ENCODE results near the gene SUPT5H. TPM values are rescaled to one million over a fixed set of nuclear protein-coding genes. Genes with fewer than 3 reads are reported as not detected.

The SUPT5H gene
- total RNA-seq, result 59.5 TPM

DNA sequence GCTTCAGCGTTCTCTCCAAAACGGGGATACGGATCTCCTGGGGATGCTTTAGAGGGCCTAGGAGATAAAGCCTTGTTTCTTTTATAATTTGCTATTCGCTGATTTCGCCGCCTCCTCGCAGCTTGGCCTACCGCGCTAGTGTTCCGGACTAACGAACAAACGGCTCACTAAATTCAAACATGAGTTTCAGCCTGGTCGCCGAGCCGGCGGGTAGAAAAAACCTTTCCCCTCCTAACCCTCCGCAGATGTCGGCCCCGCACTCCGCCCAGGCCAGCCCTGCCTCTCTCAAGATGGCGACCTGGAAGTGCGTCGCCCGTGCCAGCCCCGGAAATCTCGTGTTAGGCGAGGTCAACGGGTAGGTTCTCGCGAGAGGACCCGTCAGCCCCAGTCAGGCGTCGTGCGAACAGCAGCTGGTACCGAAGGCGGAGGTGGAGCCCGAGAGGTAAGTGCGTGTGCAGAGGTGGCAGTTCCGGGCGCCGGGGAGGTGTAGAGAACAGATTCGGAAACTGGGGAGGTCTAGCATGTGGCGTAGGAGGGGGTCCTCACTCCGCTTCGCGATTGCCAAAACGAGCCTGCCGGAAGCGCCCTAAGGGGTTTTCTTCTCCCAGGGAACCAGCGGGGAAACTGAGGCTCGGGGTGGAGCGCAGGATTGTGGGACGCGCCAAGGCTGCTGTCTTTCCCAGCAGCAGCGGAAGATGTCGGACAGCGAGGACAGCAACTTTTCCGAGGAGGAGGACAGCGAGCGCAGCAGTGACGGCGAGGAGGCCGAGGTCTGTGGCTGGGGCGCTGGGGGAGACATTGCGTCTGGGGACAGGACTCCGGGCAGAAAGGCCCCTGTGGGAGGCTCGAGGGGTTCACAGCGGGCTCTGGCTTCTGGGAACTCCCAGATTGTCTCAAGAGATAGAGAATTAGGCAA is at the start of gene SUPT5H:
SUPT5H (plus strand) TSS at position 387 of the 916 bp plus-strand sequence; CDS start at position 696, 309 bp downstream.
- peak; percentile 81 to 98 for DNase-seq (ENCODE audit: low spot score in 2 of 2)
- no peak for FAIRE-seq

DNA sequence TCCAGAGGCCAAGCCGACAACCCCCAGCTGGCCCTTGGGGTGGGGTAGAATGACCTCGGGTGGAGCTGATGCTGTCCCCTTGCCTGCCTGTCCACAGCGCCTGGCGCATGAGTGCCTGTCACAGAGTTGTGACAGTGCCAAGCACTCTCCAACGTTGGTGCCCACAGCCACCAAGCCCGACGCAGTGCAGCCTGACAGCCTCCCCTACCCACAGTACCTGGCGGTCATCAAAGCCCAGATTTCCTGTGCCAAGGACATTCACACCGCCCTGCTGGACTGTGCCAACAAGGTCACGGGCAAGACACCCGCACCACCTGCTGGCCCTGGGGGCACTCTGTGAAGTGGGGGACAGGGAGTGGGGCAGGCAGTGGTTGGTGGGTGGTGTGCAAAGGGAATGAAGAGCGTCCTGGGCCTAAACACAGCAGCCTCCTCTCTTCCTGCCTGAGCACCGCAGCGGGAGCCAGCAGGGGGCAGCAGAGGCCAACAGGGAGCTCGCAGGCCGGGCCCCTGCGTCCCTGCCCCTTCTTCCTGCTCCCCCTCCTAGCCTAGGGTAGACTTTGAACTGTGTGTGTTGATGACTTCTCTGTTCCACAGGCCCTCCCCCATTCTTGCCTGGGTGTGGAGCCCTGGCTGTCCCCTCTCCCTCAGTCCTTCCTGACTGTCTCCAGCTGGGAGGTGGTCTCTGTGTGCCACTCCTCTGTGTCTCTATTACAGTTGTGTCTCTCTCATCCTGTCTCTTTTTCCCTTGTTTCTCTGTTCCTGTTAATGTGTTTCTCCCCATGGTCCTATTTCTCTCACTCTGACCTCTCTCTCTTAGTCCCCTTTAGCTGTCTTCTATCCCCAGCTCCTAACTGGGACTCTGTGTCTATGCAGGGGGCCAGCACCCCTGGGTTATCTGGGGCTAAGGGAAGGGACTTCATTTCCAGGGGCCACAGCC is 47.8 kb upstream of the SUPT5H start:
- DNase-seq (ENCODE audit: low spot score in 2 of 2) (peak; percentile 72 to 88), FAIRE-seq (no peak)

DNA sequence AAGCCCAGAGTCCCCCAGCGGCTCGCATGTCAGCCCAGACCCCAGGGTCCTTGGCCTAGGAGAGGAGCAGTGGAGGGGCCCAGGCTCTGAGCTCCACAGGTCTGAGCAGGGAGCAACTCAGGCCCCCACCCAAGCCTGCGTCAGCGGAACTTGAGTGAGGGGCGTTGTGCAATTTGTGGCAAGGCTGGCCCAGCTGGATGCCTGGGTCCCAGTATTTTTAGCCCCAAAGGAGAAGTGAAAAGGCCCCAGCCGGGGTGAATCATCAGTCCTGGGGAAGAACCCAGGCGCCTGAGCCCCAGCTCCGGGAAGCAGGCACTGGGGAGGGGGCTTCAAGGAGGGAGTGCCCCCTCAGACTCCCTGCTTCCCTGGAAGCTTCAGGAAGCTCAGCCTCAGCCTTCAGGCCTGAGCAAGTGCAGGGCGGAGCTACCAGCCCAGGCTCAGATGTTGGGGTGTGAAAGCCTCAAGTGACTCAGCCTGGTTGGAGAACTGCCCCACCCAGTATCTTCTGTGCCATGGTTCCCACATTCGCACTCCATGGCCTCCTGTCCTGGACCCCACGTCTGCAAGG is 47.0 kb upstream of the SUPT5H start:
- DNase-seq (ENCODE audit: low spot score in 2 of 2) (no peak), FAIRE-seq (no peak)

DNA sequence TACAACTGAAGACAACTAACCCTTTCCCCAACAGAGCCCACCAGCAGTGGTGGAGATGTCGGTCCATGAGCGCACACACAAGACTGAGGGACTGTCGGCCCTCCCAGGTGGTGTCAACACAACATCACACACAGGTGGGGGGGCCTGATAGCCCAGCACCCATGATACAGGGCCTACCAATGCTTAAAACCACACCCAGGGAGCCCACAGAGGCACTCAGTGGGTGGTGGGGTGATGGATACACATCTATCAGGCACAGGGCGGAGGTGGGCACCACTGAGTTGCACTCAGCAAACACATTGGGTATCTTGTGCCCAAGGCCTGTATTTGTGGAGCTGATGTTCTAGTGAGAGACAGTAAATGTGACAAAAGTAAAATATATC is 45.7 kb upstream of the SUPT5H start:
- FAIRE-seq, result no peak
- no peak for DNase-seq (ENCODE audit: low spot score in 2 of 2)

DNA sequence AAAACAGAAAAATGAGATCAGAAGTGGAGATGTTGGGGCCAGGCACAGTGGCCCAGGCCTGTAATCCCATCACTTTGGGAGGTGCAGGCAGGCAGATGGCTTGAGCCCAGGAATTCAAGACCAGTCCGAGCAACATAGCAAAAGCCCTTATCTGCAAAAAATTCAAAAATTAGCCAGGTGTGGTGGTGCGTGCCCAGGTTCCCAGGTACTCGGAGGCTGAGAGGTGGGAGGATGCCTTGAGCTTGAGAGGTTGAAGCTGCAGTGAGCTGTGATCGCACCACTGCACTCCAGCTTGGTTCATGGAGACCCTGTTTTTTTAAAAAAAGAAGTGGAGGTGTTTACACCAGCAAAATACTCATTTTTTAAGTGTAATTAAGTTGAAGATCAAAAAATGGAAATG is 45.3 kb upstream of the SUPT5H start:
- DNase-seq (ENCODE audit: low spot score in 2 of 2) (no peak), FAIRE-seq (no peak)

DNA sequence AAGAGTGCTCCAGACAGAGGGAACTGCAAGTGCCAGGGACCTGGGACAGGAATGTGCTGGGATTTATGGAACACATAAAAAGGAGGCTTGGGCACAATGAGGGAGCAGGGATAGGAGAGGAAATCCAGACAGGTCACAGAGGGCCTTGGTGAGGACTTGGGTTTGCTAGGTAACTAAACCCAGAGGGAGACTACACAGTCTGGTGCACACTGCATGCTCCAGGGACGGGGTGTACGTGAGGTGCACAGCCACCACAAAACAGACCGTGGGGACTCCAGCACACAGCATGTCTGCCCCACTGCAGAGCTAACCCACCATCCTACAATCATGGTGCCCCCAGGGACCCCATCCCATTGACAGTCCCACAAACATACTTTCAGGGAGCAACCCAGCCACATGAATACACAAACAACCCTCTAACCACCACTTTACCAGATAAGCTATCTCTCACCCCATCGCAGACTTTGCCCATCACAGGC is 44.3 kb upstream of the SUPT5H start:
- no peak for DNase-seq (ENCODE audit: low spot score in 2 of 2)
- no peak for FAIRE-seq

DNA sequence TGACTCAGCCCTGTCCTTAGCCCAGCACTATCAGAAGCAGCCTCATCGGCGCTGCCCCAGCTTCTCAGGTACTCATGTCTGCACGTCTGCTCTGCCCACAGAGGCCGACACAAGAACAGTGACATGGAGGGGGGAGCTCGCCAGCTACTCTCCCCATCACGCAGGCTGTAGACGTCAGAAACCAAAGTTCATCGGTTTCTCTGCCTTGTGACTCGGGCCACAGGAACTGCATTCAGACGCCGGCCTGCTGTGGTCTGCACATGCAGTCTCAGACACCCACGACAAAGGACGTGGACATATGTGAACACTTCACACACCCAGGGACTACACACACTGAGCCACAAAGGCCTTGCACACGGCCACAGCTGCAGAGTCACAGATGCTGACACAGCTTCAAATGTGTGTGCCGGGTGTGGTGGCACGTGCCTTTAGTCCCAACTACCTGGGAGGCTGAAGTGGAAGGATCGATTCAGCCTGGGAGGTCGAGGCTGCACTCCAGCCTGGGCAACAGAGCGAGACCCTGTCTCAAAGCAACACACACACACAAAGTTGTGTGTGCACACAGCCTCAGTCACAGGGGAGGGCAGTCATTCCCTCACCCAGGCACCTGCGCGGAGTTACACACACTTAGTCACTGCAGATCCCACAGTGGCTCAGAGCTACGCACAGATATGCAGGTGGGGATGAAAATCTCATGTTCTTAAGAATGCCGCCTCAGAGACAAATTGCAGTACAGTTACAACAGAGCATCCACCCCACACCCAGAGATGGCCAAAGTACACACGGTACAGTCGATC is 43.6 kb upstream of the SUPT5H start:
- no peak for DNase-seq (ENCODE audit: low spot score in 2 of 2)

DNA sequence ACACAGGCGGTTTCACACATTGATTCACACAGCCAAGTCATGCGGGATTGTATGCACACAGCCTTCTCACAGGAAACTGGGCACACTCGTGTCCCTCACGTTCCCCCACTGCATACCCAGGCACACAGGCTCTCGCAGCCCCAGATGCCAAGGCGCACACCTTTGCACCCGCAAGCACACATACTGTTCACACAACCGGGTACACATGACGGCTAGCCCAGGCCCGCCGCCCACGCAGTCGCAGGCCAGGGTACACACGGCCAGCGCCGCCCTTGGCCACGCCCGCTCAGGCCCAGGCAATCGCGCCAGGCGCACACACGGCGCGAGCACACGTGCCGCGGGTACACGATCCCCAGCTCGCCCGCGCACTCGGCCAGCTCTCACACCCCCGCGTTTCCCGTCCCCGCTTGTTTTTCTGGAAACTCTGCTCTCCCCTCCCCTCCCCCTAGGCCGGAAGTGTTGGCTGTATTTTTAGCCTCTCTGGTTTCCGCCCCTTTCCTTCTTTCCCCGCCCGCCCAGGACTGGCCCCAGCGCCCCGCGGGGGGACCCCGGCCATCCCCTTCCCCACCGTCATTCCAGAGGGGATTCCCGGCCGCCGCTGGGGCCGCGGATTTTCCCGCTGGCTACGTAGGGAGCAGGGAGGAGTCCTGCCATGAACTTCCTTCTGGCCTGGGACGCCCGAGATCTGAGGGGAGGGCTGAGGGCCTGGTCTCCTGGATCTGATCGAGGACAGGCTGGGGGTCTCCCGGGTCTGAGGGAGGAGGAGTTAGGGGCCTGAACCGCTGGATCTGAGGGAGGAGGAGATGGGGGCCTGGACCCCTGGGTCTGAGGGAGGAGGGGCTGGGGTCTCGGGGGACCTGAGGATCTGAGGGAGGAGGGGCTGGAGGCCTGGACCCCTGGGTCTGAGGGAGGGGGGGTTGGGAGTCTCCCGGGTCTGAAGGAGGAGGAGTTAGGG is 42.8 kb upstream of the SUPT5H start:
- FAIRE-seq (no peak), DNase-seq (ENCODE audit: low spot score in 2 of 2) (peak; percentile 67 to 84)

More for the DNA sequence above, 43.6 kb upstream of the SUPT5H start:
- FAIRE-seq, result no peak

DNA sequence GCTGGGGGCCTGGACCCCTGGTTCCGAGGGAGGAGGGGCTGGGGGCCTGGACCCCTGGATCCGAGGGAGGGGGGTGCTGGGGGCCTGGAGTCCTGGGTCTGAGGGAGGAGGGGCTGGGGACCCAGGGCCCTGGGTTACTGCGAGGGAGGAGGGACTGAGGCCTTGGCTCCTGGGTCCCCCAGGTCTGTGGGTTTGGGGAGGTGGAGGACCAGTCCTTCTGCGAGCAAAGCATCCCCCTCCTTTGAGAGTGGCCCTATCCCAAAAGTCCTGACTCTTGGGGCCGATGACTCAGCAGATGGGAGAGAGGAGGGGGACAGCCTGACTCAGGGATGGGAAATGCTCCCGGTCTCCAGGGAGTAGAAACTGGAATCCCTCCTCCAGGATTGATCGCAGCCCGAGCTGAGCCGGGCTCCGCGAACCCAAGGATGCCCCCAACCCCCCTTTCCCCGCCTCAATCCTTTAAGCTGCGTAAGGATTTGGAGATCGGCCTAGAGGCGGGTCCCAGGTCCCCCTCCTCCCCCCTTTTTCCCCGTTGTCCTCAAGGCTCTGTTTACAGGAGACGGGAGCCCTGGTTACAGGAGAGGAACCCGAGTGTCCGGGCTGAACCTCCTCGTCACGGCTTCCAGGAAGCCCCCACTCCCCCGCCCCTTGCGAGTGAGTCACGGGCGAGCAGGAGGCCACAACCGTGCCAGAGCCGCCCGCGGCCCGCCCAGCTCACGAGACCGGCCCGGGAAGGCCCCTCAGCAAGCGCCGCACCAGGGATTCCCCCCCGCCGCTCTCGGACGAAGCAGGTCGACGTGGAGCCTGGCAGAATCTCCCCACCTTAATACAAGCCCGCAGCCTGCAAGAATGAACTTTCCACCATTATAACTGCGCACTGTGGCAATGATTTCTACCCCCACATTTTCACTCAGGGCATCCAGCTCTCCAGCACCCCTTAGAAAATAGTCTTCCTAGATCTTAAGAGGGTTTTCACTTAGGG is 41.8 kb upstream of the SUPT5H start:
- FAIRE-seq (no peak), DNase-seq (ENCODE audit: low spot score in 2 of 2) (peak; percentile 75 to 84)

DNA sequence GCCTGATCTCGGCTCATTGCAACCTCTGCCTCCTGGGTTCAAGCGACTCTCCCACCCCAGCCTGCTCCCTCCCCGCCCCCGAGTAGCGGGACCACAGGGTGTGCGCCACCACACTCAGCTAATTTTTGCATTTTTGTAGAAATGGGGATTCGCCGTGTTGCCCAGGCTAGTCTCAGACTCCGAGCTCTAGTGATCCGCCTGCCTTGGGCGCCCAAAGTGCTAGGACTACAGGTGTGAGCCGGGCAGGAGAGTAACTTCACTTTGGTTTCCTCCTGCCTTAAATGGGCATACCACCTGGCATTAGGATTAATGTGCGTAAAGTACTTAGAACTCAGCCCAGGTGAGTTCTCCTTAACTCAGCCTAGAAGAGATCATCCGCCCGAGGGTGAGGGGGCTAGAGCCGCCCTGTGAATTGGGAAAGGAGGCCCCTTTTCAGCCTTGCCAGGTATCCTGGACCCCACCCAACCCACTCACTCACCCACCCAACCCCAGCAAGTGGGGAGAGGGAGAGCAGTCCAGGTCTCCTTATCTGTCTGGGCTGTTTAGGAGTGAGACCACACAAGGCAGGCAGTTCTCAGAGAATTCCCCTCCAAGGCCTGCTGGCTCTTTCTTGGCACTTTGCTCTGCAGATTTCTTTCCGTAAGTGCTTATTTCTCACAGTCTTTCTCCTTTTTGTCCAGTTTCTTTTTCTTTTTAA is 40.0 kb upstream of the SUPT5H start:
- DNase-seq (ENCODE audit: low spot score in 2 of 2) (no peak), FAIRE-seq (no peak)

DNA sequence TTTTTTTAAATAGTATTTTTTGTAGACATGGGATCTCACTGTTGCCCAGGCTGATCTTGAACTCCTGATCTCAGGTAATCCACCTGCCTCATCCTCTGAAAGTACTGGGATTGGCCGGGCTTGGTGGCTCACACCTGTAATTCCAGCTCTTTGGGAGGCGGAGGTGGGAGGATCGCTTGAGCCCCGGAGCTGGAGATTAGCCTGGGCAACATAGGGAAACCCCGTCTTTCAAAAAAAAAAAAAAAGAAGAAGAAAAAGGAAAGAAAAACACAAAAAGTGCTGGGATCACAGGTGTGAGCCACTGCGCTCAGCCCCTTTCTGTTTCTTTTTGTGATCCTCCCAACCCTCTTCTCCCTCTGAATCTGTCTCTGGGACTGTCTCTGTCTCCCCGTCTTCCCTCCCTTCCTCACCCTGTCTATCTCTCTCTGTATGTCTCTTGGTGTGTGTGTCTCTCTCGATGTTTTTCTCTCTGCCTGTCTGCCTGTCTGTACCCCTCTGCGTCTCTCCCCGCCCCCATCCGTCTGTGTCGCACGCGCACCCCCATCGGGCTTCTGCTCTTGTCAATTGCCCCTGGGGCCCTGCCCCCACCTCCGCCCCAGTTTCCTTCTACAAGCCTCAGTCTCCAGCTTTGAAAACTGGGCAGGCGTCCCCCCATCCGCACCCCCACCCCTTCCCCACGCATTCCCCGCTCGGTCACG is 39.3 kb upstream of the SUPT5H start:
- DNase-seq (ENCODE audit: low spot score in 2 of 2), result no peak
- FAIRE-seq, result no peak

DNA sequence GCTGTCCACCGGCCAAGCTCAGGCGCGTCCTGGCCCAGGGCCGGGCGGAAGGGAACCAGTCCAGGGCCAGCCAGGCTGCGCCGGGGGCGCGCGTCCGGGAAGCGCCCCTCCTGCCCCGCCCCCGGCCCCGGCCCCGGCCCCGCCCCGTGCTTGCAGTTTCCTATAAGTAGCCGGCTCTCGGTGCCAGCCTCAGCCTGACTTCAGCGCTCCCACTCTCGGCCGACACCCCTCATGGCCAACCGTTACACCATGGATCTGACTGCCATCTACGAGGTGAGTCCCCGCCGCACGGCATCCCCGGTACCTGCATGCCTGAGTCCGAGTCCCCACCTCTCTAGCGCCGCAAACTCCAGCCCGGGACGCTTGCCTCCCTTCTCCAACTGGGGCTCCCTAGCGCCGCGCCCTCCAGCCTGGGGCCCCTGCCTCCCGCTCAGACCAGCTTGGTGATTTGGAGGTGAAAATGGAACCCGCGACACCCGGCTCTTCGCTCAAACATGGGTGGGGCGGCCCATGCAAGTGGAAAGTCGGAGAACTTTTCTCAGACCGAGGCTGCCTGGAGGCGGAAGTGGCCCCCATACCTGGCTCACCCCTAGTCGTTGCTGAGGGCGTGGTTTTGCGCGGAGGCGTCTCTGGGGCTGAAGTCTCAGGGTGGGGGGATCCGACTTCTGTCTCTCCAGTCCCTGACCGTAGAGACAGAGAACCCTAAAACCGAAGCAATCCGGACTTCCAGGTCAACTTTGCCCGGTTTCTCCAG is 38.5 kb upstream of the SUPT5H start, which contains the start of gene ZFP36:
ZFP36 (plus strand) TSS at position 192 of the 754 bp plus-strand sequence; CDS start at position 250, 58 bp downstream.
- FAIRE-seq (no peak), DNase-seq (ENCODE audit: low spot score in 2 of 2) (peak; percentile 82 to 87)

DNA sequence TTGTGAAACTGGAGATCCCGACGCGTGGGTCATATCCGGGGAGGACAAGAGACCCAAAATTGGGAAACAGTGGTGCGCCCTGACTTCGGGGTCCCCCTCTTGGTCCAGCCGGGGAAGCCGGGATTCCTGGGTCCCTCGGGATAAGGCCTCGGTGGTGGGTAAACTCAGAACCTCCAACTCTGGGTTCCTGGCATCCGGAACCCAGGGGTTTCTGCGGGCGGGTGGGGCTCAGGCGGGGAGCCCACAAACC is 38.0 kb upstream of the SUPT5H start:
- no peak for DNase-seq (ENCODE audit: low spot score in 2 of 2)
- no peak for FAIRE-seq

DNA sequence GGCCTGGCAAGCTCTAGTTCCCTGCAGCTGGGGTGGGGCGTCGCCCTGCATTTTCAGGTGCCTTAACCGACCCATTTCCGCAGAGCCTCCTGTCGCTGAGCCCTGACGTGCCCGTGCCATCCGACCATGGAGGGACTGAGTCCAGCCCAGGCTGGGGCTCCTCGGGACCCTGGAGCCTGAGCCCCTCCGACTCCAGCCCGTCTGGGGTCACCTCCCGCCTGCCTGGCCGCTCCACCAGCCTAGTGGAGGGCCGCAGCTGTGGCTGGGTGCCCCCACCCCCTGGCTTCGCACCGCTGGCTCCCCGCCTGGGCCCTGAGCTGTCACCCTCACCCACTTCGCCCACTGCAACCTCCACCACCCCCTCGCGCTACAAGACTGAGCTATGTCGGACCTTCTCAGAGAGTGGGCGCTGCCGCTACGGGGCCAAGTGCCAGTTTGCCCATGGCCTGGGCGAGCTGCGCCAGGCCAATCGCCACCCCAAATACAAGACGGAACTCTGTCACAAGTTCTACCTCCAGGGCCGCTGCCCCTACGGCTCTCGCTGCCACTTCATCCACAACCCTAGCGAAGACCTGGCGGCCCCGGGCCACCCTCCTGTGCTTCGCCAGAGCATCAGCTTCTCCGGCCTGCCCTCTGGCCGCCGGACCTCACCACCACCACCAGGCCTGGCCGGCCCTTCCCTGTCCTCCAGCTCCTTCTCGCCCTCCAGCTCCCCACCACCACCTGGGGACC is 37.6 kb upstream of the SUPT5H start:
- DNase-seq (ENCODE audit: low spot score in 2 of 2), result no peak
- FAIRE-seq, result no peak

Data from frontal cortex (tissue), 4 donors.